Stimulated activated CD4-positive, alpha-beta T cell treated with anti-CD3 and anti-CD28 coated beads, Interleukin-4, amount 100 ng/mL, for 4 hours (primary cell): ENCODE results near the gene FRRS1L.
"Not testable (repeated sequence)": the region's sequence is repeated elsewhere in the genome, so short reads cannot be mapped to it uniquely, and the experiment has no call there.

Experiments used
- DNase-seq, 2 experiments: peaks; one replicate each; pipeline ENCODE4 v3.0.0-alpha.2; 2020

FRRS1L gene

DNA sequence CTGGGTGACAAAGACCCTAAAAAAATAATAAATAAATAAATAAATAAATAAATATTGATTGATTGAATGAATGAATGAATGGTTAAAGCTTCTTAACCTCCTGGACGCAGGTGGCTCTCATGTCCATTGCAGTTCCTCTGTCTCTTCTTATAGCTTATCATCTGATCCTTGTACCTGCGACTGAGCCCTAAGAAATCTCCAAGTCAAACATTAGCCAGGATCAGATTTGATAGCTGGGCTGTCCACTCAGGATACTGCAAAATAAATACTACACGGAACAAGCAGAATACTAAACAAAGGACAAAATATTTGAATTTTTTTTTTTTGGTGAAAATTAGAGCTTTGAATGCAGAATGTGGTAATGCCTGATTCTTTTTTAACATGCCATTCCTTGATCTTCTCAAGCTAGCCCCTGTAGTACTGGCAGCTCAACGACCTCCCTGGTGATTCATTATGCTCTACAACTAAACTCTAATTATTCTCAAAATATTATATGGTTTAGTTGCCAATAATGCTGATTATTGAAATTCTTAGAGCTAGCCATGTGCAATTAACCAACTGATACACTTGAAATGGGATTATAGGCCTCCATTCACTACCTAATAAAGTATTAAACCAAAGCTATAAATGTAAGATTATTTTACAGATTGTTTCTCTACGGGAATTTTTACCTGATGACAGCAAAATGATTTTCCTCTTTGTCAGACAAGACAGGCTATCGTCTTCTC, 37.4 kb downstream of the FRRS1L start:
- no peak for DNase-seq

GRCh38 chr9:109126671-109127070, 40.4 kb downstream of the FRRS1L start:
- not testable (repeated sequence) for DNase-seq

GRCh38 chr9:109124121-109124520, 42.9 kb downstream of the FRRS1L start:
- no peak for DNase-seq

GRCh38 chr9:109122726-109123621, 44.1 kb downstream of the FRRS1L start:
- DNase-seq: no peak

DNA sequence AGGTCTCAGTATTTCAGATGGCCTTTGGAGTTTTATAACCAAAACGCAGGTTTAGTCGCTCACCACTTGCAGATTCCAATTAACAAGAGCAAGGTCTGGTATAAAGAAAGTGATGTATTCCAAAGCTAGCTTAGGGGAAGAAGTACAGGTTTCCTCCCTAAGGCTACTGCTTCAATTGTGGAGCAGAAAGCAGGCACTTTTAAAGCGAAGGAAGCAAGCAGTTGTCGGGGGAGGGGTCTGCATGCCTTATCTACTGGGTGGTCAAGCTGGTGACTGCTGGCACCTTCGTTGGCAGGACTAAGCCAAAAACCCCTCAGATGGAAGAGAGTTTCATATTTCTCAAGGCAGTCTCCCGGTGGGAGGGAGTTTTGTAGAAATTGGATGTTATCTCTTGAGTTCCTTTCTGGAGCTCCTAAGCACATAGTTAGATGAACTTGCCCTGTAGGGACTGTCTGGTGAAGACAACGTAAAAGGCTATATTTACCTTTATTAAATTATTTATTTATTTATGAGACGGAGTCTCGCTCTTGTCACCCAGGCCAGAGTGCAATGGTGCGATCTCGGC, 45.7 kb downstream of the FRRS1L start:
- DNase-seq: no peak

GRCh38 chr9:109120204-109120789, 46.8 kb downstream of the FRRS1L start:
- DNase-seq: no peak

GRCh38 chr9:109119439-109120203, 47.4 kb downstream of the FRRS1L start, which contains the start of gene TMEM245:
Gene TMEM245, minus strand, starts transcription at chr9:109119947. Its CDS starts 34 bp downstream, at chr9:109119913.
- peak; percentile 85 to 95 for DNase-seq

GRCh38 chr9:109118808-109119438, 48.1 kb downstream of the FRRS1L start:
- peak in 1 of 2 experiments; percentile 46 for DNase-seq

GRCh38 chr9:109117856-109118807, 48.9 kb downstream of the FRRS1L start:
- DNase-seq: peak; percentile 21 to 68

- no peak for DNase-seq
Observed at GRCh38 chr9:109115931-109116526, 51.0 kb downstream of the FRRS1L start.

GRCh38 chr9:109114670-109115069, 52.4 kb downstream of the FRRS1L start:
- DNase-seq: no peak

- DNase-seq: no peak
Observed at GRCh38 chr9:109113892-109114609, 53.0 kb downstream of the FRRS1L start.

DNA sequence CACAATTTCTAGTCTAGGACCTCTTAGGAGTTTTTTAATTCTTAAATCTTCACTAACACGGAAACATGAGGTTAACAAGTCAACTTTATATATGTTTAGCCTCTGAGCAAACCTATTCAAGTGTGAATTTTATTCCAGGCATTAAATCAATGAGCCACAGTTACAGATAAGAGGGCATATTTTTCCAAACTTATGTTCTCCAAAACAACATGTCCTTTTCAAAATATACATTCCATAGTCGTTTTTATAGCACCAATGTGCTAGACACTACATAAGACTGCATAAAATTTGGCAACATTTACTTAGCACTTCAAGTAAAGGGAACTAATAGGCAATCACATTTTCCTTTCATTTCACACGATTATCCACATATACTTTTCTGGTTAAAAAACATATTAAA, 53.8 kb downstream of the FRRS1L start:
- no peak for DNase-seq

- no peak for DNase-seq
Observed at GRCh38 chr9:109110329-109111021, 56.6 kb downstream of the FRRS1L start.

DNA sequence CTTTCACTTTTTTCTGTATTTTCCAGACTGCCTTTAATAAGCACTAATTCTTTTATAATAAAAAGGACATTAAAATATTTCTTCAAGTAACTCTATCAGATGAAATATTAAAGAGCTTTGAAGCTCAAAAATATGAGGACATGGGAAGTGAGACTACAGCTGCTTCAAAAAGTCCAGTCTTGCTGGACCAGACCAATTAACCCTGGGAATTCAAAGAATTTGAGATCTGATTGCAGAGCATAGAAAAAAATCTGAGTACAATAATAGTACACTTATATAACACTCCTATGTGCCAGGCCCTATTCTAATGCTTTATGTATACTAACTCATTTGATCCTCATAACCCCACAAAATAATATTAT, 57.1 kb downstream of the FRRS1L start:
- no peak for DNase-seq

- no peak for DNase-seq
Observed at GRCh38 chr9:109108318-109108717, 58.7 kb downstream of the FRRS1L start.

GRCh38 chr9:109107402-109108240, 59.4 kb downstream of the FRRS1L start:
- peak in 1 of 2 experiments; percentile 21 for DNase-seq

- DNase-seq: no peak
Observed at GRCh38 chr9:109101810-109102209, 65.2 kb downstream of the FRRS1L start.
